Adipose tissue (tissue), 3 donors: Measurements from ENCODE around the gene PDE7B. TPM values are rescaled to one million over a fixed set of nuclear protein-coding genes. Genes with fewer than 3 reads are reported as not detected.

Experiments used
- H3K27ac ChIP-seq: one replicate; pipeline ENCODE4 v1.5.1; 2013; ENCODE audit warnings: low read depth, low read length
- WGBS, 3 donors: extraction: QIAGEN DNeasy Blood & Tissue Kit; methylation state at CpG; one replicate each; pipeline ENCODE4 v1.1.7; 2013; 5-methylcytosine and 5-hydroxymethylcytosine counted together
- polyA plus RNA-seq, 3 donors: library from polyadenylated mRNA; stranded (reverse); fragments of 200-250 nt; gene quantifications; one replicate each; pipeline ENCODE4 v1.2.3, GENCODE V29; 2013
- donor health status: healthy with polysubstance abuse.
- donor health status: Bipolar disorder and iron deficiency.
- donor health status: healthy.

The PDE7B gene
- polyA plus RNA-seq, 3 donors: 0.38 to 2.6 (median 1.9) TPM

DNA sequence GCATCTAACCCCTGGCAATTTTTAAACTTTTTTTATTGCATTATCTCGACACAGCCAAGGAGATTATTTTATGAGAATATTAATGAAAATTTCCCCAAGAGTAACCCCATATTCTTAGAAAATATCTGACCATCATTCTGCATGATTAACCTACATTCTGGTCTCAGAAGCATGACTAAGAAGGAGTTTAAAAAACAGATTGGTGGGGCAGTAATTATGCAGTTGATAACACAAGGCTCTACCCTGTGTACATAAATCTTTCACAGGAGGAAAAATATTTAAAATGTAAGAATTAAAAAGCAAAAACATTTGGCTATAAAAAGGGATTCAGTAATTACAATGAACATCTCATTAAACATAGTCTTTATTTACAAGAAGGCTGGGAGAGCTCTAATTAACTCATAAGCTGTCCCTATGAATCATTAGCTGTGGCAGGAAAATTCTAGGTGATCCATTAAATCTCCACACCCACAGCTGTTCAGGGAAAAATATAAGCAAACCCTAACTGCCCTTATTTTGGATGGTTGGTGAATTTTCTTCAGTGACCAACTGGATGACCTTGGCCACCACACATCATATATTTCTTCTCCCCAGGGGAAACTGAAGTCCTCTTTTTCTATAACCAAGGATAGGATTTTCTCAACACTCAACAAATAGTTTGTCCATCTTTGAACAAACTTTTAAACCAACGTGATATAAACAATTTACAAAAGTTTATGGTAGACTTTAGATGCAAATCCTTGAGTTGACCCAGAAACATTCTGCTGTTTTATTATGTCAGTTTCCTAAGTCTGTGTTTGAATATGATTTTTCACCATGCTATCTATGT, 59.5 kb downstream of the PDE7B start:
- WGBS, 3 donors: 56 to 70% (median 68%) methylated on average over 2 of the region's 2 CpGs
- H3K27ac ChIP-seq: no peak overlapping the region

DNA sequence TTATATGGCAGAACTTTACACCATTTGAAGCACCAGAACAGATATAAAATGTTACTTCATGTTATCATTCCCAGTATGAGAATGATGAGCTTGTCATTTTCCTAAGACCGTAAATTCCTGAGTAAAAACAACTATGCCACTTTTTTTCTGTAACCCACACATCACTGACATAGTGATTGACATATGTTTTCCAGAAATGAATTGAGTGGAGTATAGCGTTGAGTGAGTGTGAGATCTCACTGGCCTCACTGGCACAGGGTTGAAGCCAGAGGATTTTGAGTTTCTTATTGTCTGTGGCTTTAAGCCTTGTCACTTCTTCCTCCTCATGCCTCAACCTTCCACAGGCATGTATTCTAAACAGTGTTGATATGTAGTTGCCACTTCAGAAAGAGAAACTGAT, 62.3 kb downstream of the PDE7B start:
- WGBS, 3 donors: 90 to 95% (median 91%) methylated on average over 2 of the region's 2 CpGs

DNA sequence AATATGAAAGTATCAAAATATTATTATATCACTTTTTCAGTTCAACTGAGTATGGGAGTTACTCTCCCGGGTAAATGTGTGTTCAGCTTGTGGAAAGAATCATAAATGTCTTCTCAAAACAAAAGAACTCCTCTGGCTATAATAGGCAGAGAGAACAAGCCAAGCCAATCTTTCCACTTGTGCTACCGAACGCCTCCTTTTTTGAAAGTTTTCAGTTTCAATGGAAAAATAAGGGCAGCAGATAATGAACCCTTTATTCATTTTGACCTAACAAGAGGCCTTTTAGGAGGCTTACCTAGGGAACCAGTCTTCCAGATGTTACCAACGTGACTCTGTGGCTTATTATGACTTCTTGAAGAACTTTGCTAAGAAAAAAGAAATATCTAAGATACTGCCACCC, 67.5 kb downstream of the PDE7B start:
- no peak overlapping the region for H3K27ac ChIP-seq
- 83 to 88% (median 87%) methylated on average over 4 of the region's 4 CpGs for WGBS, 3 donors

More for the DNA sequence above, 62.3 kb downstream of the PDE7B start:
- no peak overlapping the region for H3K27ac ChIP-seq

- 84 to 93% (median 87%) methylated on average over 7 of the region's 7 CpGs for WGBS, 3 donors
- H3K27ac ChIP-seq: no peak overlapping the region
These were observed 69.2 kb downstream of the PDE7B start for GRCh38 chr6:135920689-135921088.

DNA sequence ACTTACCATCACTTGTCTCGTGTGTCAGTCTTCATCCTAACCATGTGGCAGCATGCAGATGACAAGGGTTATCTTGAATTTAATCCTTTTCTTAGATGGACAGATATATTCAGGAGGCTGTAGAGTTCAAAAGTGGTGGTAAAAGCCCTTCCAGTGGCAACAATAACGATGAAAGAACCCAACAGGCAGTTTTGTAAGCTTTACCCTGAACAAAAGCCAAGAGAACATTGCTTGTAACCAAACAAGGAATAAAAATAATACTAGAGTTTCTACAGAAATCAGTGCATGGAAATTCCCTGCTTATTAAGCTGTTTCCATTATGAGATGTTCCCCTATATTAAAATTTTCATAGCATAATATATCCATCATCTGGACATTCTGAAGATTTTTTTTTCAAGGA, 69.7 kb downstream of the PDE7B start:
- WGBS, 3 donors: 70 to 77% (median 72%) methylated on average over 2 of the region's 2 CpGs
- no peak overlapping the region for H3K27ac ChIP-seq

- no peak overlapping the region for H3K27ac ChIP-seq
These were observed 70.7 kb downstream of the PDE7B start for GRCh38 chr6:135922174-135922573.

GRCh38 chr6:135922746-135923145, 71.2 kb downstream of the PDE7B start:
- H3K27ac ChIP-seq: no peak overlapping the region
- 43 to 66% (median 46%) methylated on average over 3 of the region's 3 CpGs for WGBS, 3 donors

DNA sequence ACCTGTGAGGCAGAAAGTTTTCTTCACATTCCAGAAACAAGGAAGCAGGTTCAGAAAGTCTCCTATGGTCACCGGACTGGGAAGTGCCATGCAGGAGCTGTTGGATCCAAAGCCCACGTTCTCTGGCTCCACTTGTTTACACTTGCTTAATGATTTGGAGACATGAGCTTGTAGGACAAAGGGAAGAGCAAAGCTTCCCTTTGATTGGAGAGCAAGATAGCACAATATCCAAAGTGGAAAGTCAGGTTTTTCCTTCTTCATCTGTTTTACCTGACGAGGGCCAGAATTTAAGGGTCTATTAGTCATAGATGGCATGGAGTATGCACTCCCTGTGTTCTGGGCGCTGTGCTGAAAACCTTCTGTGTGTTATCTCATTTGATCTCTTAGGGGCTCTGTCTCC, 81.2 kb downstream of the PDE7B start:
- no peak overlapping the region for H3K27ac ChIP-seq
- 57 to 88% (median 85%) methylated on average over 4 of the region's 4 CpGs for WGBS, 3 donors

GRCh38 chr6:135935941-135936601, 84.6 kb downstream of the PDE7B start:
- 69 to 77% (median 77%) methylated on average over 8 of the region's 8 CpGs for WGBS, 3 donors
- H3K27ac ChIP-seq: no peak overlapping the region

DNA sequence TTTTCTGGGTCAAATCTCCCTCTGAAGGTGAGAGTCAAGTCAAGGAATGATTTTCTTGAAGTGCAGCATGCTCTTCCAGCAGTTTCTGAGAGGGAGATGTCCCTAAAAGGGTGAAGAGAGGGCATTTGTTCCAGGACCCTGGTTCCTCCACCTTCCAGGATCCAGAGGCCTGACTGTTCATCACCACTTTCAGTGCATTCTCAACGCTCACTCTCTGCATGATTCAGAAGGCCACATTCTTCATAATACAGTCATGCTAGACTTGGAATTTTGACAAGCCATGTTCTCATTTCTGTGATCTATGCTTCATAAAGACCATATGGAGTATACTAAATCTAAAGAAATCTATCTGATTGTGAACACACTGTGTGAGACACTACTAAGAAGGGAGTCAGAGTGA, 85.1 kb downstream of the PDE7B start:
- no peak overlapping the region for H3K27ac ChIP-seq
- WGBS, 3 donors: 76 to 90% (median 76%) methylated on average over 1 of the region's 1 CpG

- no peak overlapping the region for H3K27ac ChIP-seq
- whole genome bisulfite sequencing, 3 donors: 97 to 99% (median 97%) methylated on average over 6 of the region's 6 CpGs
These were observed 85.6 kb downstream of the PDE7B start for GRCh38 chr6:135937106-135937505.

DNA sequence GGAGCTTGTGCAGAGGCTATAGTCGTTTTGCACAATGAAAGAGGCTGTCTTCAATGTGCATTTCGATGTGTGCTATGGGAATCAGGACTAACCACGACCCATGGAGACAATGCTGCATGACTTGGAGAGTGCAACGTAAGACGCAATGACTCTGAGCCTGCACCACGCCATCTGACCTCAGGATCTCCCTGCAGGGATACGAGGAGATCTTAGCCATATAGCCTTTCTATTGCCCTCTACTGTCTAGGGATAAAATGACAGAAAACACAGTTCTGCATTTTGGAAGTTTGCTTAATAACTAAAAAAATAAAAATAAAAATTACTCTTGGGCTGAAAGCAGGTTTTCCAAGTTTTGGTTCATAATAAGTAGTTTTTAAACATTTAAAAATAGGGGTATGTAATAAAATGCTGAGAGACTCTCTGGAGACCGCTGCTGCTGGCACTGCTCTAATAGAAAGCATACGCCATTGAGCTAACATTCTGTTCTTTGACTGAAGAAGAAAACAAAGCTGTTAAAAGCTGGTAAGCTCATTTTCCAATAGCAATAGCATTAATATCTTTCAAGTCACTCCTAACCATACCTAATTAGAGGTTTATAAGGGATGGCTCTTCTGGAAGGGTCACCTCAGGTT, 87.2 kb downstream of the PDE7B start:
- WGBS, 3 donors: 42 to 50% (median 49%) methylated on average over 9 of the region's 9 CpGs
- H3K27ac ChIP-seq: no peak overlapping the region

GRCh38 chr6:135939208-135939591, 87.7 kb downstream of the PDE7B start:
- H3K27ac ChIP-seq: no peak overlapping the region
- WGBS, 3 donors: 51 to 67% (median 54%) methylated on average over 7 of the region's 7 CpGs

DNA sequence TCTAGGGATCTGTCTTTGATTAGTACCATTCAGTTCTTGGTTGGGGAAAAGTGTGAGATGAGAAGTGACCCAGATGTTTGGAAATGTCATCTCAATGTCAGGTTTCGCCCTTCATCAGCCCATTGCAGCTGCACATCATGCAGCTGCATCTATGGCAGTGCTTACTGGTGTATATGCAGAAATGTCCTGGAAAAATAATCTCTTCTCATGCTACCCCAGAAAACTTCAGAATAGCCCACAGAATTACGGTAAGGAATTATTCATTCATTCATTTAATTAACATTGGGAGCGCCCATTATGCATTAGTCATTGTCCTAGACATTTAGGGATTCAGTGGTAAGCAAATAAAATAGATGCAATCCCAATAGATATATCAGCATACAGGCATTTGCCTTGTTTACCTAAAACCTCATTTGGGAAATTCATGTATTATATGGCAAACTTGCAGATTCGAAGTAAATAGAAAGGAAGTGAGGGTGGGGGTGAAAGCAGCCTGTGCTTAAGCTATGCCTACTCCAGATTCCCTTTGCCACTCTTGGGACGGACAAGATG, 89.2 kb downstream of the PDE7B start:
- 72 to 96% (median 91%) methylated on average over 5 of the region's 5 CpGs for WGBS, 3 donors
- H3K27ac ChIP-seq: no peak overlapping the region

DNA sequence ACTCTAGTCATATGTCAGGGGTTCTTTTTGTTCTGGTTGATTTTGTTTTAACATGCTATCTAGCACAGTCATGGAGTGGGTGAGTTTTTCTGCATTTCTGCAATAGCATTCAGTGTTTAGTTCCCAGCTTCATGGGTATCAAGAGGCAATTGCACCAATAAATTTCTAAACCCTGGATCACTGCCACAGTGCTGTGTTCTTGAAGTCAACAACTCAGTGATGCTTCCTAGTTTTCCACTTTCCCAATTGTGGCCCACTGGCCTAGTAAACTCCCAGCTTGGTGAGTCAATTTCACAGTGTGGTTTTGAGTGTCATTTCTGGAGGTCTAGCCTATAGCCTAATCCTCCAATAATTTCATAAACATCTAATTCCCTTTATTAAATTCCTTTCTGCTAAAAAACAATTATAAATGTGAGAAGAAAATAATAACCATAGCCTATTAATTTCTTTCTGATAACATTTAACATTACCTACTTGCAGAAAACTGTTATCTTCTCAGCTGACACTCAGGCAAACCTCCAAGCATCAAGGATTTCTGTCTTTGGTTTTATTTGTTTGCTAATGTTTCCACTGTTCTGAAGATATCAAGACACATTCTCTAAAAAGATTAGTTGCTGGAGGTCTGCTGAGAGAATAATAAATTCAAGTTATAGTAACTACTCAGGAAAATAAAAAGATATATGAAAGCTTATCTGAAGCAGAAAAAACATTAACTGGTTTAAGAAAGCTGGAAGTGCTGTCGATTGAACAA, 89.9 kb downstream of the PDE7B start:
- WGBS, 3 donors: 73 to 94% (median 92%) methylated on average over 1 of the region's 1 CpG
- no peak overlapping the region for H3K27ac ChIP-seq

DNA sequence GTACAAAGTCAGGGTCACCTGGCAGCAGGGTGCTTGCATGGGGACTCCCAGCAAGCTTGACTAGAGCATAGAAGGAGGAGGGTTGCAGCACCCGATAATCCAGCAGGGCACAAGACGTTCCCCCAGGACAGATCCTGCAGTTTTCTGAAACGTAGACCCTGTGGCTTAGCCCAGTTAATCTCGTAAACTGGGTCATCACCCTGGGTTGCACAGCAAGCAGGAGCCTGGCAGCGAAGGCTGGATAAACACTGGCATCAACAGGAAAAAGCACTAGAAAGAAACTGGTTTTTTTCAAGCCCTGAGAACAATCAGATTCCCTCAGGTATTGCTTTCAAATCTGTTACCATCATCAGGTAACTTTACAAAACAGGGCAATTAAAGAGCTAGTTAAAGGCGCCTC, 92.6 kb downstream of the PDE7B start:
- 84 to 94% (median 84%) methylated on average over 6 of the region's 6 CpGs for WGBS, 3 donors
- H3K27ac ChIP-seq: no peak overlapping the region

DNA sequence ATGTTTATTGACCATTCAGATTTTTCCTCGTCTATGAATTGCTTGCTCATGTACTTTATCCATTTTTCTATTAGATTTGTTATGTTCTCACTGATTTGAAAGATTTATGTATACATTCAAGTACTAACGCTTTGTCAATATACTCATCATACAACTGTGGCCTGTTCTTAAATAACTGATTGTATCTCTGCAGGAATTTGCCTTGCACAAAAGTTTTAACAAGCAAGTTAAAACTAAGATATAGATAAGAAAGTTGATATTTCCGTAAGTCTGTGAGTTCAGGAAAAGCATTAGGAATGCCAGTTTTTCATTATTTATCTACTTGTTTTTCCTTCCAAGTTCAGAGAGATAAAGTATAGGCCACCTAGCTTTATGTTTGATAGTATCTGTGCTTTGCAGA, 95.2 kb downstream of the PDE7B start:
- WGBS, 3 donors: 64 to 91% (median 86%) methylated on average over 3 of the region's 3 CpGs
- no peak overlapping the region for H3K27ac ChIP-seq

DNA sequence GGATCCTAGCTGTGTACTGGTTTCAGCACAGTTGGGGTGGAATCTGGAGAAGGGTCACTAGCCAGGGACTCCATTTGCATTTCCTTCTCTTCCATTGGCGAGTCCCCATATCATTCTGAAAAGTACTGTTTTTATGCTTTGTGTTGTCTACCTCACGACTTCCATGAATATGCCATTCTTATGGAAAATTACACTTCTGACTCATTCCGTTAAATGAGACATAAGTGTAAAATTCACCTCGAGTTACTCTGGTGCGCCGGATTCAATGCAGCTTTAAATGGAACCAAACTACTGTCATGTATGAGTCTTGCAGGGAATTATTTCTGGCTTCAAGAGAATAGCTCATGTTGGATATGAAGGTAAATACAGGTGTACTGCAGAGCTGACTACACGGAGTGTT, 99.2 kb downstream of the PDE7B start:
- 78 to 94% (median 86%) methylated on average over 7 of the region's 7 CpGs for WGBS, 3 donors

GRCh38 chr6:135951169-135951568, 99.7 kb downstream of the PDE7B start:
- 88 to 97% (median 92%) methylated on average over 1 of the region's 1 CpG for WGBS, 3 donors
- no peak overlapping the region for H3K27ac ChIP-seq

More for the DNA sequence above, 99.2 kb downstream of the PDE7B start:
- no peak overlapping the region for H3K27ac ChIP-seq
